Gastrocnemius medialis (tissue), 4 donors: Measurements from ENCODE around the gene EFR3B.

Source experiments
- CTCF ChIP-seq, 5 experiments: fragments of 450-650 bp in 3 of 5; fragments of 200-600 bp in 2 of 5; sonication (generic) in 2 of 5; IDR thresholded peaks in 4 of 5; conservative IDR thresholded peaks in 1 of 5; 1 replicate in 4 of 5; 2 replicates in 1 of 5; pipeline ENCODE4 v1.5.1; 2016 to 2019; ENCODE audit warnings: antibody characterized with exemption in 5 of 5, mild to moderate bottlenecking in 3 of 5, moderate library complexity in 3 of 5
- POLR2A ChIP-seq, 2 donors: fragments of 450-650 bp; IDR thresholded peaks; one replicate each; pipeline ENCODE4 v1.6.1; 2017; ENCODE audit warnings: antibody characterized with exemption in 2 of 2, mild to moderate bottlenecking in 2 of 2, moderate library complexity in 2 of 2

DNA sequence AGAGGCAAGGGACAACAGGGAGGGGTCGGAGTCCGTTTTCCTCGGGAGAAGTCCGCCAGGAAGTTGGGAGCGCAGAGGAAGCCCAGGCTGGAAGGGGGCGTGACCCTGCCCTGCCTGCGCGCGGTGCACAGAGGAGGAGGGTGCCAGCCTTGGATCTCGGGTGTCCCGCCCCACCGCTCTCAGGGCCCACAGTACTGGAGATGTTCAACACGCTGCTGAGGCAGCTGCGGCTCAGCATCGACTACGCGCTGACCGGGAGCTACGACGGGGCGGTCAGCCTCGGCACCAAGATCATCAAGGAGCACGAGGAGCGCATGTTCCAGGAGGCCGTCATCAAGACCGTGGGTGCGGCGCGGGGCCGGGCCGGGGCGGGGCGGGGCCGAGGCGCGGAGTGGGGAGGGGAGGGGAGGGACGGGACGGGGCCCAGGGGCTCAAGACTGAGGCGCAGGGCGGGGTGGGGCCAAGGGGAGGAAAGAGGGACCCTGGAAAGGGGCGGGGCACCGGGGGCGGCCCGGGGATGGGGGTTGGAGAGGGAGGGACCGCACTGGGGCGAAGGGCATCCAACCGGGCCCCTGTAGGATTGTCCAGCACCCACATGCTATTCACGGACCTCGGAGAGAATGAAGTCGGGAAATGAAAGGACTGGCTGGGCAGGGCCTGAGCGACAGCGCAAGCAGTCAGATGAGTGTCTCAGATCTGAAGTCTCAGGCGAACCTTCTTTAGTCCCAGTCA lies 89.9 kb downstream of the EFR3B start:
- TF ChIP-seq POLR2A (IDR thresholded peaks at IDR 0.05) (no peak), CTCF (IDR thresholded peaks at IDR 0.05 in 4 of 5, conservative IDR thresholded peaks at IDR 0.05 in 1 of 5) (no peak)
